HFFc6 (cell line): ENCODE results near the gene SPOCK3. TPM values are rescaled to one million over a fixed set of nuclear protein-coding genes. Genes with fewer than 3 reads are reported as not detected.

Experiments used
- DNase-seq: peaks from one replicate; pipeline ENCODE4 v3.0.0-alpha.2; 2018
- H3K27ac Mint-ChIP-seq: 2 replicates; pipeline ENCODE4 v1.8.0; 2020; ENCODE audit warnings: mild to moderate bottlenecking, mixed read lengths
- H3K27me3 Mint-ChIP-seq: 2 replicates; pipeline ENCODE4 v1.8.0; 2021; ENCODE audit warnings: mild to moderate bottlenecking, moderate library complexity, mixed read lengths; ENCODE audit not compliant: insufficient read depth
- H3K36me3 Mint-ChIP-seq: 2 replicates; pipeline ENCODE4 v1.8.0; 2021; ENCODE audit warnings: low read depth, mixed read lengths
- H3K4me1 Mint-ChIP-seq: 2 replicates; pipeline ENCODE4 v1.8.0; 2020; ENCODE audit warnings: low read depth, mixed read lengths
- H3K4me3 Mint-ChIP-seq: 2 replicates; pipeline ENCODE4 v1.8.0; 2020; ENCODE audit warnings: mild to moderate bottlenecking, moderate library complexity, mixed read lengths
- H3K9me3 Mint-ChIP-seq: 2 replicates; pipeline ENCODE4 v1.8.0; 2020; ENCODE audit warnings: mild to moderate bottlenecking, mixed read lengths
- CTCF ChIP-seq: fragments of 200-600 bp; sonication (generic); IDR thresholded peaks from 2 replicates; pipeline ENCODE4 v1.5.0; 2021; ENCODE audit warnings: antibody characterized with exemption, mild to moderate bottlenecking
- total RNA-seq, 6 experiments: library from RNA; stranded (reverse); fragmentation: NEBNext Ultra II Directional; extraction: Animal tissue kit (Norgen Biotek cat#: 25700); gene quantifications; 2 replicates in 1 of 6; 3 replicates in 5 of 6; pipeline ENCODE4 v1.2.3, GENCODE V29; 2021

Gene SPOCK3
- total RNA-seq, 6 experiments from 2014 or later = not detected

DNA sequence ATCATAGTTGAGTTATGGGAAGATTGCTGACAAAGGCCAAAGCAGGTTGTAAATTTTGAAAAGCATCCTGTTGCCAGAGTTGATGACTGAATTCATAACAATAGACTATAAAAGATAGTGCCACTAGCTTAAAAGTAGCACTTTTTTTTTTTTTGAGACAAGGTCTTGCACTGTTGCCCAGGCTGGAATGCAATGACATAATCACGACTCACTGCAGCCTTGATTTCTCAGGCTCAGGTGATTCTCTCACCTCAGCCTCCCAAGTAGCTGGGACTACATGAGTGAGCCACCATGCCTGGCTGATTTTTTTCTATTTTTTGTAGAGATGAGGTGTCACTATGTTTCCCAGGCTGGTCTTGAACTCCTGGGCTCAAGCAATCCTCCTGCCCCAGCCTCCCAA is 122.7 kb downstream of the SPOCK3 start:
- Mint-ChIP-seq H3K36me3 (no peaks in the 10 kb centered on the region), H3K4me1 (no peaks in the 10 kb centered on the region), H3K4me3 (no peak overlapping the region)

DNA sequence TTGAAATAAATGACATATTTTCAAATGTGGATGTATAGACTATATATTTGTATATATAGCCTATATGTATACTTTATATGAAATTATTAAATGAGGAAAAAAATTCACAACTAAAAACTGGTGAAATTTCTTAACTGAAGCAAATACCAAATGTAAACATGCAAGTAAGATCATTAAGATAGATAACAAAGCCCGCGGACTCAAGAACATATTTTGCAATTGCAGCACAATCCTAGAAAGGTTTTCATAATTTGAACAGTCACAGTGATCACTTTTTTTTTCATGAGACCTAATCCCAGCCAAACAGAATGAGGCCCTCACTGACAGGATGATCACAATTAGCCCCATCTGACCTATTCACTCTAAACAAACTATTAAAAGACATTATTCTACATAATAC is 123.2 kb downstream of the SPOCK3 start:
- Mint-ChIP-seq H3K27ac (no peak overlapping the region), H3K27me3 (0 out of 2 replicates have a peak, but pooled peaks cover 2% of the 10 kb centered on the region), H3K4me1 (no peaks in the 10 kb centered on the region), H3K36me3 (no peaks in the 10 kb centered on the region), H3K9me3 (no peaks in the 10 kb centered on the region; the same call in 1 of the 2 replicates), H3K4me3 (no peak overlapping the region)
- no peak for TF ChIP-seq CTCF
- DNase-seq = no peak

More for the DNA sequence above, 122.7 kb downstream of the SPOCK3 start:
- no peak for TF ChIP-seq CTCF
- Mint-ChIP-seq H3K27me3 (0 out of 2 replicates have a peak, but pooled peaks cover 2% of the 10 kb centered on the region), H3K9me3 (no peaks in the 10 kb centered on the region; the same call in 1 of the 2 replicates), H3K27ac (no peak overlapping the region)
- DNase-seq = no peak

DNA sequence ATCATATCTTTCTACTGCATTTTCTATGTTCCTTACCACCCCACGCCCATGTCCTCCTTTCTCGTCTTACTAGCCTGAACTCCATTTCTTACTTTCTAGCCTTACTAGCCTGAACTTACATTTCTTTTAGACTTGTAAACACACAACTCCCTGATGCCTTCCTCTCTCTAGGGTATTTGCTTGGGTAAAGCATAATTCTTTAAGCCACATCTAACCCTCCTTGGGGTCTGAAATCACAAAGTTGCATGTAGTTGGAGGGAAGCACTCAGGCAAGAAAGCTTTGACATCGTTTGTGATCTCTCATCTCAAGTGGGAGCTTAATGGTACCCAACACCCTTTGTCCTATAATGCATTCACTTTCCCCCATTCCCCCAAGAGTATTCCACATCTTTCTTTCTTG is 124.4 kb downstream of the SPOCK3 start:
- no peaks in the 10 kb centered on the region for H3K36me3 Mint-ChIP-seq
- no peak for TF ChIP-seq CTCF
- no peaks in the 10 kb centered on the region for H3K4me1 Mint-ChIP-seq
- no peak overlapping the region for H3K4me3 Mint-ChIP-seq
- H3K27ac Mint-ChIP-seq = no peak overlapping the region
- 0 out of 2 replicates have a peak, but pooled peaks cover 2% of the 10 kb centered on the region for H3K27me3 Mint-ChIP-seq
- DNase-seq = no peak
- peaks cover 3% of the 10 kb centered on the region; the same call in 1 of the 2 replicates for H3K9me3 Mint-ChIP-seq

DNA sequence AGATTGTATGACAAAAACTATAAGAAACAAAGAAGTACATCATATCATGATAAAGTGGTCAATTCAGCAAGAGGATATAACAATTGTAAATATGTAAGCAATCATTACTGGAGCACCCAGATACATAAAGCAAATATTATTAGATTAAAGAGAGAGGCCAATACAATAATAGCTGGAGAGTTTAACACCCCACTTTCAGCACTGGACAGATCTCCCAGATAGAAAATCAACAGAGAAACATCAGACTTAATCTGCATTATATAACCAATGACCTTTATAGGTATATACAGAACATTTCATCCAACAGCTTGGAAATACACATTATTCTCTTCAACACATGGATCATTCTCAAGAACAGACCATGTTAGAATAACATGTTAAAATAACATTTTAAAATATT is 128.4 kb downstream of the SPOCK3 start:
- Mint-ChIP-seq H3K36me3 (peaks cover 5% of the 10 kb centered on the region; the same call in 1 of the 2 replicates), H3K4me3 (no peak overlapping the region), H3K4me1 (no peaks in the 10 kb centered on the region), H3K27me3 (no peaks in the 10 kb centered on the region; the same call in 1 of the 2 replicates), H3K27ac (no peak overlapping the region), H3K9me3 (peaks cover 19% of the 10 kb centered on the region)
- DNase-seq = no peak
- no peak for TF ChIP-seq CTCF

DNA sequence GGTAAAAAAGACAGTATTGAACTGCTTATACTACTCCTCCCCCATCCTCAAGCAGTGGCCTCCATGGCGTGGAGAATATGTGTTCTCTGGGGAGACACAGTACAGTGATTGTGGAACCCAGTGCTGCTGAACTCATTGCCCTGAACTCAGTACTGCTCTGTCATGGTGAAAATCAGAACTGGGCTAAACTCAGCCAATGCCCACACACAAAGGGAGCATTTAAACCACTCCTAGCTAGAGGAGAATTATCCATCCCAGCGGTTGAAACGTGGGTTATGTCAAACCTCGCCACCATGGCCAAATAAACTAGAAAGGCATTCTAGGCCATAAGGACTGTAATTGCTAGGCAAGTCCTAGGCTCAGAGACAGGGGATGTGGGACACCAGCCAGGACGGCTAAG is 131.8 kb downstream of the SPOCK3 start:
- Mint-ChIP-seq H3K27ac (no peak overlapping the region), H3K4me1 (no peaks in the 10 kb centered on the region), H3K9me3 (peaks cover 23% of the 10 kb centered on the region), H3K27me3 (no peaks in the 10 kb centered on the region; the same call in 1 of the 2 replicates), H3K36me3 (peaks cover 5% of the 10 kb centered on the region; the same call in 1 of the 2 replicates), H3K4me3 (no peak overlapping the region)
- no peak for TF ChIP-seq CTCF
- no peak for DNase-seq
